ENCODE results near the gene BRINP2. TPM values are rescaled to one million over a fixed set of nuclear protein-coding genes. Genes with fewer than 3 reads are reported as not detected.

Gene BRINP2
- total RNA-seq, 2 donors from 2014 or later, result 0.24 to 1.4 TPM

DNA sequence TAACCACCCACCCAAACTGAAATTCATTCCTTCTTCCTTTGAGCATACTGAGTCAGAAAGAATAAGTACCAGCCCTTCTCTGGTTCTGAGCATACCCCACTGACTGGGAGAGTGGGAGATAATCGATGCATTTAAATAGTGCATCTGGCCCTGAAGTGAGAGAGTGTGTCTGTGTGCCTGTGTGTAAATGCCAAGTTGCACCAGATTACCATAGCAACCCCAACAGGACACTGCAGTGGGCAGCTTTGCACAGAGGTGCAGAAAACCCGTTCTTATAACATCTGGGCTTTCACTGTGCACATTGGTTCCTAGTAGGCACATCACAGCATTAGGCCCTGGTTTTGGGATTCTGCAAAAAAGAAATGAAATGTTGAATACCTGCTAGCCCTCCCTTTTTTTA, 8.5 kb upstream of the BRINP2 start:
- ATAC-seq (no peak), DNase-seq (no peak)
- intact Hi-C loops (cut with DNase I), result no loop called here

DNA sequence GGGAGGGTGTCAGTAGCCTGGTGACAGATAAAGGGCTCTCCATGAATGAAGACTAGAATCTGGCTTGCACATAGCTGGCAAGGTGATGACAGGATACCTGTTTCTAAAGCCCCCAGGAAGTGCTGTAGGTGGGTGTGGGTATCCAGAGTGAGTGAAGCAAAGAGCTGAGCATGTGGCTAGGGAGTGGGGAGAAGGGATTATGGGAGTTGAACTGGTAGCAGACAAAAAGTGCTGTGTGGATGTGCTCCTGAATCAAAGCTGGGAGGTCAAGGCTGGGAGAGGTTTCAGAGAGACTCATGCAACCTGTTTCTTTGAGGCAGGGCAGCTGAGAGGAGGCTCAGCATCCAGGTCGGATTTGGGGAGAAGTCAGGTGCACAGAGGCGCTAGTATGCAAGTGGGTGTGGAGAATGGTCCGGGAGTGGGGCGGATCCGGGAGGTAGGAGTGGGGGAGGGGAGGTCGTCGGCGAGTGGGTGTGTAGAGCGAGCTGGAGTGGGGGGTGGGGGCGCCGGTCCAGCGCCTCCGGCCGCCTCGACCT, 6.8 kb upstream of the BRINP2 start:
- ATAC-seq (peak in 1 of 2 donors; percentile 27), DNase-seq (peak; percentile 18)
- intact Hi-C loops (cut with DNase I), result no loop called here

DNA sequence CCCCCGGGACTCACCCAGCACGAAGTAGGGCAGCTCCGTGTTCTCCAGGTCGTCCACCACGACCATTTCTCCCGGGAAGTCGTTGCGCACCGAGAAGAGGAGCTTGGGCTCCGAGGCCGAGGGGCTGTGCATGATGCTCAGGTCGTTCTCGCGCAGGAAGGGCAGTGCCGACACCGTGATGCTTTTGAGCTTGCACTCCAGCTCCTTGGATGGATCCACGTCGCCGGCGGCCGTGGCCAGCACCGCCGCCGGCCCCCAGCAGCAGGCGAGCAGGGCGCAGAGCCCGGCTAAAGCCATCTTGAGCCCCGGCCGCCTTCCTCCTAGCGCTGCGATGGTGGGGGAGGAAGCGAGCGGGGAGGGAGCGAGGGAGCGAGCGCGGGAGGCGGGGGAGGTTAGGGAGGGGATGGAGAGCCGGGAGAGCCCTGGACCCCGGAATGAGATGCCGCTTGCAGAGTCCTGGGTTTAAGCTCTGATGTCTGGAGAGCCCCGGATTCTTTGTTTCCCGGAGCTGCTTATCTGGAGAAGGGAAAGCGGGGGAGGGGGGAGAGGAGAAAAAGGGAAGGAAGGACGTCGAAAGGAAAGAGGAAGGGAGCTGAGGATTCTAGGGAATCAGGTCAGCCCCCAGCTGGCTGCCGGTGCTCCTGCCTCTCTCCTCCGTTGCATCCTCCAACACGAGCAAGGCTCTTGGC, 6.2 kb upstream of the BRINP2 start, which contains the start of gene ASTN1:
Gene ASTN1 (minus strand): TSS at position 333 of the 689 bp plus-strand sequence. CDS start 36 bp downstream, at position 297.
- intact Hi-C loops (cut with DNase I), result no loop called here
- DNase-seq, result peak; percentile 19

DNA sequence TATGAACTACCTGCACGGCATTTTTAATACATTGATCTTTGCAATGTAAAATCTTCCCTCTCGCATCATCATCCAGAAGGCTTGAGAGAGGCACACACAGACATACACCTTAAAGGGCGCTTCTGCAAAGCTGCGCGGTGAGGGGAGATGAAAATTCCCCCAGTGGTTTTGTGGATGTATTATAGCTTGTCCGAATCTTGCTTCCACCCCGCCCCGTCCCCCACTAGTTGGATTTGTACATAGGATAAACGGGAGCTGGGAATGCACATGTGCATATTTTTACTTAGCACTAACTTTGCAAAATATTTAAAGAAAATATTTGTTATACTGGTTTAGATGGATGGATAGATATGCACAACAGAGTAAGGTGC, 5.7 kb upstream of the BRINP2 start:
- DNase-seq (no peak), ATAC-seq (no peak)
- intact Hi-C loops (cut with DNase I), result no loop called here

More for the DNA sequence above, 6.2 kb upstream of the BRINP2 start, which contains the start of gene ASTN1:
- peak; percentile 30 to 59 for ATAC-seq

DNA sequence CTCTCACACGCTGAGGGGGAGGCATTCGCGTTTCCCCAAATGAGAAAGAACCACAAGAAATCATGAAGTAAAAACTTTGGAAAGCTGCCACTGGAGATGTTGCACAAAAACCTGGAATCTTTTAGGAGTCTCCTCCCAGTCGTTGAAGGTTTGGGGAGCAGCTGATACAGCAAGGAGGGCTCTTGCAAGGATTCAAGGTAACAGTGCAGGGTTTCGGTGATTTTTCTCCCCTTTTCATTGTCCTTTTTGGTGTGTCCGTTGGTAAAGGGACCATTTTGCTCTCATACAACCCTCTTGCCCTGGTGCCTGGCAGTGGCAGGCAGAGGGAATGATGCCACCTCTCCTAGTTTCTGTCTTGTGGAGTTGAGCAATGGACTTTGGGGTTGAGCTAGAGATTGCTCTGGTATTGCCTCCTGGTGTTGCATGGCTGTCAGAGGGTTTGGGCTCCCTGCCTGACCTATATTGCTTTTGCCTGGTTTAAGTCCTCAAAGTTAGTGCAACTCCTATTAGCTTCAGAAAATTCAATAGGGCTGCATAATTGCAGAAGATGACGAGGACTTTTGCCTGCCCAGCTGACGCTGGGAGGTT, 872 bp downstream of the BRINP2 start:
- ATAC-seq, result peak; percentile 40 to 49
- DNase-seq, result no peak
- intact Hi-C loops (cut with DNase I), result no loop called here

DNA sequence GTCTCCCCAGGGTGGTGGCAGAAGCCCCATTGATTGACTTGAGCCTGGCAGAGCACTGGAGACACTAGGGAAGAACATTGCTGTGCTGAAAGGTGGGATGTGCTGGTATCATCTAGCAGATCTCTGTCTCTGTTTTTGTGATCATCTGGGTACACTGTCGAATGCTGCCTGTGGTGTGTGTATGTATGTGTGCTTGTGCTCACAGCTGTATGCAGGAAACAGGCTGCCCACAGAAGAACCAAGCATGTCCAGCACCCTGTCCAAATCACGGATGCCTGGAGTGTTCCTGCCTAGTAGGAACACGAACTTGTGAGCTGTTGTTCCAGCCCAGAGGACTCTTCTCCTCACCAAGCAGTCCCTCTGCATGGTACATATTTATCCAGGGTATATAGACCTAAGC, 1.5 kb downstream of the BRINP2 start:
- intact Hi-C loops (cut with DNase I), result no loop called here
- ATAC-seq, result no peak
- no peak for DNase-seq

DNA sequence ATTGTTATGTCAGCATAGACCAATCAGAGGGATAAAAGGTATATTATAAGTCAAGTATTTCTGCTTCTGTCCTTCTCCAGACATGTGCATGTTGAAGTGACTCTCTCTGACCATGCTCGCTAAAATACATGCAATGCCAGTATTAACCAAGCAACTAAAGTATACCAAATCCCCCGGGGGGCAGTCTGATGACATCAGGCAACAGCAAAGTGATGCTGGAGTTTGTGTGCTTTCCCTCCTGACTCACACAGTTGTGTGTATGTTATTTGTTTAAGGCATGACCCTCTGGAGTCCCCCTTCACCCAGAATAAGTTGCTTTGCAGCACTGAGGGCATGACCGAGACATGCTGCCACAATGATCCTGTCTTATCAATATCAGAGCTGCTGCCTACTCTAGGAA, 2.1 kb downstream of the BRINP2 start:
- intact Hi-C loops (cut with DNase I), result no loop called here
- no peak for DNase-seq
- no peak for ATAC-seq

DNA sequence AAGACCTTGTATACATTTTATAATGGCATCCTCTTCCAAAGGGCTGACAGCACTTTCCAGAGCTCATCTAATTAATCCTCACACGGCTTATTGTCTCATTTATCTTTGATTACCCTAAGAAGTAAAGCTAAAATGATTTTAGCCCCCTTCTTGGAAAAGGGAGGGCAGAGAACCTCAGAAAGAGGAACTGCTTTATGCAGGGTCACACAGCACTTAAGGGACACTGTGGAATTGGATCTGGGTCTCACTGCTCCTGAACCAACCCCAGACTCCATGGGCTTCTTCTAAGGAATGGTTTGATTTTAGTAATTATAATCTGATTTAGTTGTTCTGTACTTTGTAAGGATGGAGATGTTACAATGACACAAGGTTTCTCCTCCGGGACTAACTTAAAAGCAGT, 3.2 kb downstream of the BRINP2 start:
- ATAC-seq (no peak), DNase-seq (no peak)

DNA sequence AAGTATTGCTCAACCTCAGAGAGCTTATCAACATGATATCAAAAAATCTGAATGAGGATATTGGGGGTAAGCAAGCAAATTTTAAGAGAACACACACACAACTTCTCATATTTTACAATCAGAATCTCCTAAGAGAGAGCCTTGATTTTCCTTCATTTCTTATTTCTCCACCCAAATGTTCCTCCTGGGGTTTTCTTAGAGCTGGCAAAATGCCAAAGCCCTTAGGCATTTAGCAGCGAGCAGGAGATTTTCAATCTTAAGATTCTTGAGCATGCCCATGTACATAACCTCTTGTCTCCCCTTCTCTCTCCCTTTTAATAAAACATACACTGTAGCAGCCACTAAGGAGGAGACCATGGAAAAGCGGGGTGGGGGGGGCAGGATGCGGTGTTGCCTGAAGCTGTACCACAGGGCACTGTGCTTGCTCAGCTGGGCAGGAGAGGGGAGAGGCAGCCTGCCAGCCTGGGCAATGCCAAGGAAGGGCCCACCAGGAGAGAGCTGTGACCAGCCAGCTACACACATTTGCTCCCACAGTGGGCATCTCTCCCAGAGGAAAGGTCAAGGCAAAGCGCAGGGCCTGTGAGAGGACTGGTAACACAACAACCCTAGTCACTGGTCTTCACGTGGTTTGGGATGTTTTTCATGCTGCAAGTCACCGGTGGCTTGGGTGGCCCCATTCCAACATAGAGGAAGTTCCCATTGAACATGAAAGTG, 4.3 kb downstream of the BRINP2 start:
- DNase-seq (no peak), ATAC-seq (peak in 1 of 2 donors; percentile 48)
- intact Hi-C loops (cut with DNase I), result no loop called here

More for the DNA sequence above, 3.2 kb downstream of the BRINP2 start:
- intact Hi-C loops (cut with DNase I), result no loop called here

DNA sequence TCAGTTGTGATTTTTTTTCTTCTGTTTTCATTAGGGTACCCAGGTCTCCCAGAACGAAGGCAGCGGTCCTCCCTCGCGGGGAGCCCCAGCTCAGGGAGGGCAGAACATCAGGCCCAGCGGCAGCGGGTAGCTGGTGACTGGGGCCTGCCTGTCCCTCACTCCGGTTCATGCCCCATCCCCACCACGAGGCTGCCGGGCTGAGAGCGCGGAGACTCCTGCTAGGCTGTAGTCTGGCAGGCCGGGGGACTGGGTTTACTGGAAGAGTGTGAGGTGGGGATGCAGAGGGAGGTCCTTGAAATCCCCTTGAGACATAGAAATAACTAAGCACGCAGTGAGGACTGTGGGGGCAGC, 10.5 kb downstream of the BRINP2 start:
- intact Hi-C loops (cut with DNase I), result loop anchor here in 1 of 2 donors (5.0 kb wide), 1 partner anchor 284 kb away; no protein-coding TSS in a partner anchor
- ATAC-seq, result peak in 1 of 2 donors; percentile 35
- no peak for DNase-seq

DNA sequence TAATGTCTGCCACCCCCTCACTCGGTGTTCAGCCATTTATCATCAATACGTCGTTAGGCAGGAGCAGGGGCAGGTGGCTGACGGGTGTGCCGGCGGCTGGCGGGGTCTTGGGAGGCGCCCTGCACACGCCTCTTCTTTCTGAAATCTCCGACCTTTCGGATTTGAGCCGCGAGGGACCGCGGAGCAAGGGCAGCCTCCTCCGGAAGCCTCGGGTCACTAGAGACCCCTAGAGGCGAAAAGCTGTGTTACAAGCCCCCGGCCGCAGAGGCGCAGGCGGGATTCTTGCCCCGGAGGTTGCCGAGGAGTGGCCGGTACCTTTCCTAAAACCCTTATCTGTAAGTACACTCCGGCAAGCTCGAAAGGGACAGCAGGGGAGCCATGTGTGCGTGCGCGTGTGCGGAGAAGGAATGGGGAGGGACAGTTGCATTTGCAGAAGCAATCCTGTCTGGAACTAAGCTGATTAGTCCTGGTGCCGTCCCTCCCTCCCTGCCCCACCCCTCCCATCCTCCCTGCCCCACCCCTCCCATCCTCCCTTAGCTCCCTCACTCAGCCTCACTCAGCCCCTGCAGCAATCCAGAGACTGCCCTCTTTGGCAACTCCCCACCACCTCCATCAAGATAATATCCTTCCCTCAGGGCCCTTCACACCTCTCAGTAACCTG, 11.0 kb downstream of the BRINP2 start:
- intact Hi-C loops (cut with DNase I), result loop anchor here (2.0 to 5.0 kb wide), 2 partner anchors 284 to 285 kb away; no protein-coding TSS in a partner anchor
- ATAC-seq (peak; percentile 89 to 94), DNase-seq (peak; percentile 58)

DNA sequence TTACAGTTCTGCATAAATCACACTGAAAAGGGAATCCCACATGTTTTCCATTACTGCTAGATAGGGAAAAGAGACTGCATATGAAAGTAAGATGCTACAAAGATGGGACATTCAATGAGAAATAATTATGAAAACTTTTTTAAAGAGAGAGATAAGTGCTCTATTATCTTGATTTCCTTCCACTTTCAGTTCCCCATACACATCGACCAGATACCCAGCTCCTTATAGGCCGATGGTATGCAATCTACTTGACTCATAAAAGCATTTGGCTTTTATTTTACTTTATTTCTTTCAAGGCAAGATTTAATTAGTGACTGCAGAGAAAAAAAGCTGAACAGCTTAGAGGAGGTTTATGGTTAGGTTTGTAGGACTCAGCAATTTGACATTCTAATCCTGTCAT, 13.1 kb downstream of the BRINP2 start:
- no peak for ATAC-seq

DNA sequence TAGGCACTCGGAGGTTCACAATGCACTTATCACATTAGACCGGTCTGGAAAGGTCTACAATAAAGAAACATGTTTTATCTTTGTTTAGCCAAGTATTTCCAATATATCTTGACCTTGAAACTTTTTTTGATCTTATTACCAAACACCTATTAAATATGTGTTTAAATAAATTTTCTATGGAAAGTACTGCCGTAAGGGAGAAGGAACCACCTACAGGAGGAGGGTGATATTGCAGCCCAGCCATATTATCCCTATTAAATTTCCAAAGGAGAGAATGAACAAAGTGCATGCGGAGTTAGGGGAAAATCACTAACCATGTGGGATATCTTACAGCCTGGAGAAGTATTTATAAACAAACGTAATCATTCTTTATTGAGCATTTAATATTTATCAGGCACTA, 14.5 kb downstream of the BRINP2 start:
- intact Hi-C loops (cut with DNase I), result no loop called here
- ATAC-seq, result no peak
- DNase-seq, result no peak

More for the DNA sequence above, 13.1 kb downstream of the BRINP2 start:
- intact Hi-C loops (cut with DNase I), result loop anchor here (2.0 to 5.0 kb wide), 2 partner anchors 287 kb away; no protein-coding TSS in a partner anchor
- DNase-seq, result no peak

DNA sequence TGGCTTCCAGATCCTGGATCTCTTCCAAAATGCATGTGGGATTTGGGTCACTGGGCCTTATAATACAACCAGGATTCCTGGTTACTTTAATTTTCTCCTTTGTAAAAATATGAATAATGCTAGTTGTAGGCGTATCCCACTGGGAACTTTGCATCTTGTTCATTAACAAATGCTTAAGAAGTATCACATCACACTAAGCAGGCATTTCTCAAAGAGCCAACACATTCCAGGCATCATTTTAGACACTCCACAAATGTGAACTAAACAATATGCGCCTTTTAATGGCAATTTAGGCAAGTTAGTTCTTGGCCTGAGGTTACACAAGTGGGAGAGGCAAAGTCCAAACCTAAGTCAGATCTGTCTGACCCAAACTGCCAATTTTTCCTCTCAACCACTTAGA, 15.9 kb downstream of the BRINP2 start:
- ATAC-seq, result no peak
- intact Hi-C loops (cut with DNase I), result no loop called here
- DNase-seq, result no peak

DNA sequence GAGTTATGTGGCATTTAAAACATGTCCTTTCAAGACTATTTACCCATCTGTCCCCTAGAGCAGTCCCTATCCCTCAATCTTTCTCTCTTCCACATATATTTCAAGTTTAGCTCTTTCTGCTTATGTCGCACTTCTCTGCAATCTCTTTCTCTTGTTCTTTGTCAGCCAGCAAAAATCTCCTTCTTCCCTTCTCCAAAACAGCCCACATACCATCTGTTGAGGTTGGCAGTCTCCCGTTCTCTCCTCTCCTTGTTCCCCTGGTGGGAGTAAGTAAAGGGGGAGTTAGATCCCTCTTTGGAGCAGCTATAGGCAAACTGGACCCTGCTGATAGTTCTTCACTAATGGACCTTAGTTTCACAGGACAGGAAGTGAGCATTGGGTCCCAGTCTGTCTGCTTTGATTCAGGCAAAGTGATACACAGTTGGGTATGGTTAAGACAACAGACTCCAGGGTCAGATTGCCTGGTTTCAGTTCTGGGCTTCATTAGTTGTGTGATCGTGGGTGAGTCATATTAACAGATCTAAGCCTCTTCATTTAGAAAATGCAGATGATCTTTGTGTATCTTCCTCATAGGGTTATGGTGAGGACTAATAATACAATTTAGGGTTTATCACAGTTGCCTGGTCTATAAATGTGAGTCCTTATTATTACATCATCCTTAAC, 19.7 kb downstream of the BRINP2 start:
- ATAC-seq (peak in 1 of 2 donors; percentile 23), DNase-seq (no peak)
- intact Hi-C loops (cut with DNase I), result no loop called here

DNA sequence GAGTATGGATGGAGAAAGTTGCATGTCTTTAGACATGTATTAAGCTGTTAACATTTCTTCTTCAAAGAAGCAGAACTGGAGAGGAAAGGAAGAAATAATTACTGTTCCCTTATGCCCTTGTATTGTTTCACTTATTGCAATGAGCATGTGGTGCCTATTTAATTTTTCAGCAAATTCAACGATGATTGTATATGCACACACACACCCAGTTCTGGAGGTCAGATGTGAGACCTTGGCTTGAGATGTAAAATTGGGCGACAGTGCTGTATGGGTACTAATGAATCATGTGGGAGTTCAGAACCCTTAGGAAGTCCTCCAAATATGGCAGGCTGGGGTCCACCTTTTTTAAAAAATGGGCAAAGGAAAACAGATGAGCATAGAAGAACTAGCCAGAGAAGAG, 27.5 kb downstream of the BRINP2 start:
- ATAC-seq (no peak), DNase-seq (no peak)
- intact Hi-C loops (cut with DNase I), result no loop called here

DNA sequence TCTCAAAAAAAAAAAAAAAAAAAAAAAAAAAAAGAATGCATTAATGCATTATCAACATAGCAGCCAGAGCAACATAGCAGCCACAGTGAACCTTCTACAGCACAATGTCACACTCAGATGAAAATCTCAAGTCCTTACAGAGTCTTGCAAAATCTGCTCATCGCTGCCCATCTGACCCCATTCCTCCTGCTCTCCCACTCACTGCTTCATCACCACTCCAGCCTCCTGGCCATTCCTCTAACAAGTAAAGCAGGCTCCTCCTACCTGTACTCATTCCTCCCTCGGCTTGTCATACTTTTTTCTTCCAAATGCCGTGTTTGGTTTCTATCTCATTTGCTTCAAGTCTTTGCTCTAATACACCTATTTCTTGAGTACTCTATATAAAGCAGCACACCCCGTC, 29.5 kb downstream of the BRINP2 start:
- DNase-seq, result no peak
- intact Hi-C loops (cut with DNase I), result no loop called here
- peak in 1 of 2 donors; percentile 65 for ATAC-seq

DNA sequence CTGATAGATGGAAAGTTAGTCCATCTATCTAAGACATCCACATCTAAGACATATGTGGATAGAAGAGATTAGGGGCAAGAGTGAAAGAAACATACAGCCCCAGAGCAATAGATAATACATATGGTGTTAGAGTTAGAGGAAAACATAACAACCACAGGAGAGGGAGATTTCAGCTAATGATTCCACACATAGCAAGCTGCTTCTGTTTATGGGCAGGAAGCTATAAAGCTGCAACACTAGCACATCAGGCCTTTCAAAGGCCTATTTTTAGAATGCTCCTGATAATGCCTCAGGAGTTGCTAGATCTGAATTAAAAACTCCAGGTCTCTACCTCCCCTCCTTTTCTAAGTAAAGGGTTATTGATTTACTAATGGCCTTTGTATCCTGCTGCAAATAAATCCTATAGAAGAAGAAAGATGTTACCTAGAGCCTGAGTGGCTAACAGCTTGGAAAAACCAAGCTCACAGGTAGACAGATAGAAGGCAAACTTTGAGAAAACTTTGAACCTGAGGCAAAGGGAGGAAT, 36.1 kb downstream of the BRINP2 start:
- DNase-seq (no peak), ATAC-seq (no peak)
- intact Hi-C loops (cut with DNase I), result no loop called here

DNA sequence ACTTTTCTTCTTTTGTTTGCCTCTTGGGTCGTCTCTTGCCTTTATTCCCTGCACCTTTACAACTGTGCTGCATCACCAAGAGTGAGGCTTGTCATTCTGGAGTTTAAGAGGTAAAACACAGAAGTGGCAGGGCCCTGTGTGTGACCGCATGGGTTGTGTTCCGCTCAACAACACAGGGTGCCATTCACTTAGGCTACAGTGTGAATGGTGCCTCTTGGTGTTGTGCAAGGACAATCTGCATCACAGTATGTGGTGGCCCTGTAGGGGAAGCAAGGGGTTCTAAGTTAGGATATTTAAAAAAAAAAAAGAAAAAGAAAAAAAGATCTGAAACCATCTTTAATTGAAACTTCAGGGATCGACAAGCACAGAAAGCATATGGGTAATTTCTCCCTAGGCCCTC, 38.2 kb downstream of the BRINP2 start:
- ATAC-seq, result peak in 1 of 2 donors; percentile 7
- intact Hi-C loops (cut with DNase I), result no loop called here

More for the DNA sequence above, 38.2 kb downstream of the BRINP2 start:
- no peak for DNase-seq
